Stimulated activated CD4-positive, alpha-beta T cell treated with anti-CD3 and anti-CD28 coated beads, Interleukin-15, amount 100 ng/mL, for 24 hours (primary cell): ENCODE measurements around the gene SLC16A8.
"Not testable (repeated sequence)": the region's sequence is repeated elsewhere in the genome, so short reads cannot be mapped to it uniquely, and the experiment has no call there.

Experiments
- DNase-seq: peaks from one replicate; pipeline ENCODE4 v3.0.0-alpha.2; 2020

The SLC16A8 gene

GRCh38 chr22:38085501-38085900, 1.5 kb upstream of the SLC16A8 start:
- no peak for DNase-seq

- DNase-seq = no peak
These were observed 1.1 kb upstream of the SLC16A8 start for GRCh38 chr22:38085056-38085455.

GRCh38 chr22:38082986-38083710, 836 bp downstream of the SLC16A8 start:
- no peak for DNase-seq

GRCh38 chr22:38081941-38082828, 1.8 kb downstream of the SLC16A8 start:
- peak; percentile 28 for DNase-seq

- DNase-seq = no peak
These were observed 2.4 kb downstream of the SLC16A8 start for GRCh38 chr22:38081636-38081940.

GRCh38 chr22:38080850-38081635, 2.9 kb downstream of the SLC16A8 start:
- peak; percentile 30 for DNase-seq

GRCh38 chr22:38080474-38080849, 3.5 kb downstream of the SLC16A8 start:
- no peak for DNase-seq

- DNase-seq = no peak
These were observed 4.2 kb downstream of the SLC16A8 start for GRCh38 chr22:38079804-38080203.

- DNase-seq = not testable (repeated sequence)
These were observed 4.8 kb downstream of the SLC16A8 start for GRCh38 chr22:38079208-38079607.

- DNase-seq = no peak
These were observed 5.7 kb downstream of the SLC16A8 start for GRCh38 chr22:38078046-38078840.

GRCh38 chr22:38077595-38077994, 6.4 kb downstream of the SLC16A8 start:
- no peak for DNase-seq

GRCh38 chr22:38077096-38077495, 6.9 kb downstream of the SLC16A8 start:
- no peak for DNase-seq

GRCh38 chr22:38075961-38076360, 8.0 kb downstream of the SLC16A8 start:
- no peak for DNase-seq

GRCh38 chr22:38075105-38075825, 8.7 kb downstream of the SLC16A8 start:
- DNase-seq = no peak

GRCh38 chr22:38074181-38075104, 9.5 kb downstream of the SLC16A8 start:
- DNase-seq = no peak

- no peak for DNase-seq
These were observed 10.5 kb downstream of the SLC16A8 start for GRCh38 chr22:38073150-38074130.

GRCh38 chr22:38072322-38073149, 11.4 kb downstream of the SLC16A8 start:
- DNase-seq = no peak
